HG03159 (cell line): Measurements from ENCODE around the gene FUT9.

ENCODE experiments used
- ATAC-seq: cut with Tn5 transposase; IDR thresholded peaks from one replicate; pipeline ENCODE4 v1.9.1; 2021; ENCODE audit warnings: mild to moderate bottlenecking, moderate library complexity; ENCODE audit not compliant: unreplicated experiment

Gene FUT9

GRCh38 chr6:96066376-96066775 lies 50.6 kb downstream of the FUT9 start:
- ATAC-seq = no peak

DNA sequence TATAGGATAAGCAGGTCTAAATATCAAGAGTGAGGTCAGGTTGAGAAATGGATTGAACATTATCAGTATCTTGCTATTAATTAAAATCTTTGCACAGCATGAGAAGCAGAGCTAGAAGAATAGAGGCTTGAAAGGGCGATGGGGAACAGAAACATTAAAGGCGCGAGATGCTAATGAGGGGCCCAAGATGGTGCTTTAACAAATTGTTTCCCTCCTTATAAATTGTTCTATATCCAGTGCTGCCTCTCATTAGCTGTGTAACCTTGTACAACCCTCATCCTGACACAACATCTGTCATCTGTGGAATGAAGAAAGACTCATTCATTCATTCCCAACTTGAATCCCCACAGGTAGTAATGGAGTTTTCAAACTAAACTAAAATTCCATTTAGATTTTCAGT lies 57.8 kb downstream of the FUT9 start:
- ATAC-seq = no peak

- ATAC-seq = no peak
Measured at GRCh38 chr6:96074006-96074405, 58.2 kb downstream of the FUT9 start.

DNA sequence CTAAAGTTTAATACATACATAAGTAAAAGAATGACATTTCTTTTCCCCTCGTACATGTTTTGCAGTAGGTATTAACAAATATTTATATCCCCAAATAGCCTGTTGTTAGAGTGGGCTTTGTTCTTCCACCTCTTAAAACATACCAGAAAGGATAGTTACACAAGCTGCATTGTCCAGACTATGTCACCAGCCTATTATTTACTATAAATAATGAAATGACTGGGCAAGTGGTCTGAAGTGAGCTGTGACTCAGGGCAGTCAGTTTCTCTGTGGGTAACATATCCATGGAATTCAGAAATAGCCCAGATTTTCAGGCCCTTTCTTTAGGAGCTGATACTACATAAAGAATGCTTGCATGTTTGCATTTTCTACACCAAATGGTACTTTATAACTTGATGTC lies 60.1 kb downstream of the FUT9 start:
- no peak for ATAC-seq

- ATAC-seq = no peak
Measured at GRCh38 chr6:96086745-96087144, 71.0 kb downstream of the FUT9 start.

DNA sequence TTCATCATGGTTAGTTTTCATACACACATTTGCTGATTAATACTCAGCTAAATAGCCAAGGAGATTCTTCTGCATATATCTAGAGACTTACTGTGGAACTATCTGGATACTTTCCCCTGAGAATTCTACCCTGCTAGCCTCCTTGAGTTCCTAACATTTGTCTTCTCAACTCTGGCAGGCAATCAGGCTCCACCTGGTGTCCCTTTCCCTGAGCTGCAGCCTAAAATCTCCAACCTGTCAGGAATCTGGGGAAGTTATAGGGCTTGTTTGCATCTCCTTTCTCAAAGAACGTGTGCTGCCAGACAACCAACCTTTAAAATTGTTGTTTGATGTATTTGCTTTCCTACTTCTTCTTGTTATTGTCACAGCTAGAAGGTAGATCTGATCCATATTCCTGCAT lies 73.4 kb downstream of the FUT9 start:
- ATAC-seq = no peak

DNA sequence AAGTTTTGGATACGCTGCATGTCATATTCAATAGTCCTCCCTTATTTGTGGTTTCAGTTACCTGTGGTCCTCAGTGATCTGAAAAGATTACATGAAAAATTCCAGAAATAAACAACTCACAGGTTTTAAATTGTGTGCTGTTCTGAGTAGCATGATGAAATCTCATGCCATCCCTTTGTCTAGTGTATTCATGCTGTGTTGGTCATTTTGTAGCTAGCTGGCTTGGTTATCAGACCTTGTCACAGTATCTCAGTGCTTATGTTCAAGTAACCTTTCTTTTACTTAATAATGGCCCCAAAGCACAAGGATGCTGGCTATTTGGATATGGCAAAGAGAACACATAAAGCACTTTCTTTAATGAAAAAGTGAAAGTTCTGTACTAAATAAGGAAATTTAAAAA lies 78.3 kb downstream of the FUT9 start:
- ATAC-seq = no peak

- ATAC-seq = no peak
Measured at GRCh38 chr6:96099069-96099468, 83.3 kb downstream of the FUT9 start.

GRCh38 chr6:96101564-96101963 lies 85.8 kb downstream of the FUT9 start:
- no peak for ATAC-seq

DNA sequence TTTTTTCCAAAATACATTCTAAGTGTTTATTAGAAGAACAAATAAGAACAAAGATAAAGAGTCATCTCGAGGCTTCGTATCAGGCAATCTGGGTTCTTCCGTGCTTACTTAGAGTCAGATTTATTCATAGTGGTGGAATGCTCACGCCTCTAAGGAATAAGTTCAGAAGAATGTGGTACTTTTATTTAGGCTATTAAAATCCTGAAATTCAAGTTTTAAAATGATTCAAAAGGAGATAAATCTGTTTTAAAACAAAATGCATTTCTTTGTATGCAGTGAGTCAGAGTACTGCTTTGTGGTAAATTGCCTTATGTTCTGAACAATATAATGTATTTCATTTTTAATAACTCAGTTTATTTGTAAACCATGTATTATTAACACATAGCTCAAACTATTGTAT lies 89.1 kb downstream of the FUT9 start:
- ATAC-seq = no peak

DNA sequence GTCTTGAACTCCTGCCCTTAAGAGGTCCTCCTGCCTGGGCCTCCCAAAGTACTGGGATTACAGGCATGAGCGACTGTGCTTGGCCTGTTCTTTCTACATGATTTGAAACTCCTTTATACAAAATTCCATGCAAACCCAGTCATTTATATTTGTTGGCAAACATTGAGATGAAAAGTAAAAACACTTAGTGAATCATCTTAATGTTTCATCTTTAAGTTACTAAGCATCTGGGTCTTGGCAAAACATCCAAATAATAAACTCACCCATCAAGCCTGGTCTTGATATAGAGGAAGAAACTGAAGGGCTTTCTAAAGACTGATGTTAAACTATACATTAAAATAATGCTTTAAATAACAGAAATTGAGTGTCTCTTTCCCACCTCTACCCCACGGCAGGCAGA lies 95.1 kb downstream of the FUT9 start:
- ATAC-seq = no peak

- no peak for ATAC-seq
Measured at GRCh38 chr6:96116674-96117073, 100.9 kb downstream of the FUT9 start.

DNA sequence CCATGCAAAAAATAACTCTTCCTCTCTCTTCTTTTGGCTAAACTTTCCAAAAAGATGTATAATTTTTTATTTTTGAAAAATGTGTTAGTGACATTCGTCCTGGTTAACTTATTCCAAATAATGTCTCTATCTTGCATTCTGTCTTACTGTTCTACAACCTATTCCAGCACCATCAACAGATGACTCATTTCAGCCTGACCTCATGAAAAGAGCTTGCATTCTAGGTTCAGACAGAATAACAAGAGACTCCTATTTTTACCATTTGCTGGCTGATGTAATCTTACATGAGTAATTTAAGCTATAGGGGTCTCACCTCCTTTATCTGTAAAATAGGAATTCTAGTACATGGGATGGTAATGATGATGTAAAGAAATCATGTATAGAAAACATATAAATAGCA lies 109.0 kb downstream of the FUT9 start:
- no peak for ATAC-seq

DNA sequence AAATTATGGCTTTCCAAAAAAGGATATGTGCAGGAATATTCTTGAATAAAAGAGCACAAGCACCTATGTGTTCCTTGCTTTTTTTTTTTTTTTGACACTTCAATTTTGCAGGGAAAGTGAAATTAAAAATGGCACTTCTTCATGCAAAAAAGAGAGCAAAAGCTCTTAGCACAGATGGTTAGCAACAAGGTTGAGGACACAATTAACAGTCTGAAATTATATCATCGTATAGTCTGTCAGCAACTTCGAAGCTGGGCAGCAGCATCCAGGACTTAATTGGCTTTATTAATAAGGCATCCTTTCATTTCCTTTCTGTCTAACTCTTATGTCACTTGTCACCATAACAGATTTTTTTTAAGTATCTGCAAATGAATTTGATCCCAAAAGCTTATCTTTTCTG lies 122.6 kb downstream of the FUT9 start:
- no peak for ATAC-seq

DNA sequence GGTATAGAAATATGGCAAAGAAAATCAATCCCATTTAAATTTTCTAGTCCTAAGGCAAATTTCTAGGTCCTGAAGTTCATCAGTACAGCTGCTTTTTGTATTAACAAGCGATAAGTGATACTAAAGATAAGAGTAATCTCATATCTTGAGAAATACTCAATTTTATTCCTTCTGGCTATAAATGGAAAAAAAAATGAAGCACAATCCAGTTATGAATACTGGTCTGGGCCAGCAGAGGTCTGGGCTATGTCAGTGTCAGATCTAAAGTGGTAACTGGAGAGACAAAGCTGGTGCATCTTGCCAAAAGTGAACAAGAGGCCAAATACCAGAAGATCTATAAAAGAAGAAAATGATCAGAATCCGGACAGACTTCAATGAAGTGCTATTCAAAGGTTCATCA lies 126.4 kb downstream of the FUT9 start:
- ATAC-seq = no peak

- no peak for ATAC-seq
Measured at GRCh38 chr6:96150431-96150830, 134.7 kb downstream of the FUT9 start.

DNA sequence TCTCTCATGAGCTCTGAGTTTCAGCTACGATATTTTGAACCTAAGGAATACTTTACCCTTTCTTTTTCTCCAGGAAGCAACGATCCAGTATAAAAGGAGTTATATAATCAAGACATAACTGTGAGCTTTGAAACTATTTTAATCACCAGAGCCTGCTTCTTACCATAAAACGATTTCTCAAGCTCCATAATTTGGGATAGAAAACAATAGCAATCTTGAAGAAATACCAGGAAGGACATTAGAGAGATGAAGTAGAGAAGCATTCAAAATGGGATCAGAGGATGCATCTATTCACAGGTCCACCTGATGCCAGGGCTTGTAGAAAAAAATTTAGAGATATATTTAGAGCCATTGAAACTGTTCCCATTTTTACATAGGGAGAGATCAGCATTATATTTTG lies 135.9 kb downstream of the FUT9 start:
- ATAC-seq = no peak

DNA sequence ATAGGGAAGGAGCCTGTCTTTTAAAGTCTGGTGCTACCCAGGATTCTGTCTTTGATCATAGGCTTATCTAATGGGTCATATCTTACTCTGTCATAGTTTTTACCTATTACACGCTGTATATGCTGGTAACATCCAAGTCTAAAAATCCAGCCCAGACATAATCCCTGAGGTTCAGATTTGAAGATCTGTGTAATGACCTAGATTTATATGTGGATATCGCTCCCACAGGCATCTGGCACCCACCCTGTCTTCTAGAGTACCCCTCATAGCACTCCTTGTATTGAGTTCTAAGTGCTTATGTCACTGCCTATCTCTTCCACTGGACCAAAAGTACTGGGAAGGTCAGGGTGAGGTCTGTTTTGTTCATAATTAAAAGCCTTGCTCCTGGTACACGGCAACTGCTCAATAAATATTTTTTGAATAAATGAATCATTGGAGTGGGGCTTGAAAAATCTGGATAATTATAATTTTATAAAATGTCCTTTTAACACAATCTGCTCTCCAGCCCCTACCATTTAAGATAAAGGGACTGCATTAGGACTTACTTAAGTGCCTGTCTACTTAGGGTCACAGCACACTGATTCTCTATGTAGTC lies 136.4 kb downstream of the FUT9 start:
- ATAC-seq = no peak

DNA sequence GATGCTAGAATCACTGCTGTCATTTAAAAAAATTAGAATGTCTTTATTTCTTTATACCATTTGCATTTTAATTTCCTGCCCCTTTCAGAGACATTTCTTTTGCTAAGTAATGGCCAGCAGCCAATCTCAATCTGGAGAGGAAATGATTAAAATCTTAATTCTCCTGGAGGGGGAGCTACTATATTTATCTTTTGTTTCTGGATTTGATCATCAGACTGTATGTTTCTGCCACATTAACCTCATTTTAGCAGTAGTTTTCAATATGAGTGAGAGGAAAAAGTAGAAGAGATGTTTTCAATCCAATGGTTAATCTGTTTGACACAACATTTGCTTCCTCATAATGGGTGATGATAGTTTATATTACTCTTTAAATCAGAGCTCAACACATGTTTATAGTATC lies 138.0 kb downstream of the FUT9 start:
- no peak for ATAC-seq

DNA sequence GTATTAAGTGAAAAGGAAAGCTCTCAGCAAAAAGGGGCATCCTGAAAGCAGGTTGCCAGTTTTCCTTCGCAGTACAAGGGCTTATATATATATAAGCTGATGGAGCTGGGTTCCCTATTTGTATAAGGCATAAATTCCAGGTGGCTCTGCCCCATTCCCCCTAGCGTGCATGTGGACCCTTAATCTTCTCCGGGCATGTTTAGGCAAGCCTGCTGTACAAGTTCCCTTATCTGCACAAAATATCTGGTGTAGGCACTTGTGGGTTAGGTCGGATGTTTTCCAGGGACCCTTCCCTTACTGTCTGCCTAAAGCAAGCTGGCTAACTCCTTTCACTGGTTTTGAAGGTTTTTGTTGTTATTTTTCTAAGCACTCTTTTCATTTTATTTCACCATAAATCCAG lies 140.7 kb downstream of the FUT9 start:
- no peak for ATAC-seq

DNA sequence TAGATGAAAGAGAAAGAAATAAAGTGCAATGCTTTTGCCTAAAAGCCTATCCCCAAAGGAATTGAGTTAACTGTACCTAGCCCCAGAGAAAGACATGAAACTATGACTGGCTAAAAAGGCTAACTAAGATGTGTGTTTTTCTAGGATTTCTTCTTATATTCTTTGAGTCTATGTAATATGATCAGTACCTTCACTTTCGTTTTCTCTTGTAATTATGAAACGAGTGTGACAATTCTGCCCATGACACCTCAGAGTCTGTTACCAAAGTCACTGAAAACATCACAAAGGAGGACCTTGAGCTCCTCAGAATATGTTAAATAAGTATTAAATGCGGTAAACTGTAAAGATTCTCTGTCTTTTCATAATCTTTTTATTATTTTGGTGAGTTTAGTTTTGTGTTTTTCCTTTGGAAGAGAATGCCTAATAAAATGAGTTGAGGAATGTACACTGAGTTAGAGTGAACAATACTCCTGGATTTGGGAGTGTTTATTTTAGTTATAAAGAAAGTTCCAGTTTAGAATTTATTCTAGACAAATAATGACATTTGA lies 141.3 kb downstream of the FUT9 start:
- ATAC-seq = peak; percentile 96

- no peak for ATAC-seq
Measured at GRCh38 chr6:96162711-96163120, 146.9 kb downstream of the FUT9 start.

DNA sequence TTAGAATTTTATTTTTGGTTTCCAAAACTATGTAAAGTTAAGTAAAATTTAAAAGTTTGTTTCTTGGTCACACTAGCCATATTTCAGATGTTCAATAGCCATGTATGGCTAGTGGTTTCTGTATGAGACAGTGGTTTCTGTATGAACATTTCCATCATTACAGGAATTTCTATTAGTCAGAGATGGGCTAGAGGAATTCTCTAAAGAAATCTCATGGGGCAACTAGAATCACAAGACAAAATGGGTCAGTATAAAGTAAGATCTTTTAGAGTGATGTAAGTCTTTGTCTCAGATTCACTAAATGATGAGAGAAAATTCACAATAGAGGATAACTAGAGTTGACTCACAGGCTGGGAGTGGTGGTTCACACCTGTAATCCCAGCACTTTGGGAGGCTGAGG lies 149.0 kb downstream of the FUT9 start:
- ATAC-seq = no peak
